IMR-90 (cell line): ENCODE data around the gene ITGA1. TPM values are rescaled to one million over a fixed set of nuclear protein-coding genes. Genes with fewer than 3 reads are reported as not detected.

Source experiments
- FOS ChIP-seq: fragments of 150-350 bp; IDR thresholded peaks from 2 replicates; pipeline ENCODE4 v1.6.1; 2016; ENCODE audit warnings: low read depth, low read length
- MAFK ChIP-seq: IDR thresholded peaks from 2 replicates; pipeline ENCODE4 v1.6.1; 2012; ENCODE audit warnings: low read depth, low read length, improper control_type of control experiment
- MAZ ChIP-seq: IDR thresholded peaks from 2 replicates; pipeline ENCODE4 v1.6.1; 2012; ENCODE audit warnings: low read depth, mild to moderate bottlenecking, low read length, improper control_type of control experiment, moderate library complexity, borderline replicate concordance
- RFX5 ChIP-seq: IDR thresholded peaks from 2 replicates; pipeline ENCODE4 v1.8.0; 2012; ENCODE audit warnings: low read depth, mild to moderate bottlenecking, low read length, moderate library complexity
- polyA plus RNA-seq, 3 experiments: library from polyadenylated mRNA; depleted of rRNA; stranded (reverse); fragments of >200 nt; gene quantifications; 2 replicates each; pipeline ENCODE4 v1.2.3, GENCODE V29; 2012; ENCODE audit warnings: low replicate concordance in 1 of 3
- total RNA-seq: library from RNA; depleted of rRNA; stranded (reverse); fragments of >200 nt; gene quantifications from 2 replicates; pipeline ENCODE4 v1.2.3, GENCODE V29; 2012
- TF ChIP-seq, protein P1 (sequence below): fragments of 150-350 bp; IDR thresholded peaks from 2 replicates; pipeline ENCODE4 v1.6.1; 2017; ENCODE audit warnings: mild to moderate bottlenecking, antibody characterized with exemption, low read length, low read depth

The ITGA1 gene
- total and polyA plus RNA-seq, 2 of the 4 experiments (the other 2 are of a cell fraction): 22.3 to 95.2 TPM

DNA sequence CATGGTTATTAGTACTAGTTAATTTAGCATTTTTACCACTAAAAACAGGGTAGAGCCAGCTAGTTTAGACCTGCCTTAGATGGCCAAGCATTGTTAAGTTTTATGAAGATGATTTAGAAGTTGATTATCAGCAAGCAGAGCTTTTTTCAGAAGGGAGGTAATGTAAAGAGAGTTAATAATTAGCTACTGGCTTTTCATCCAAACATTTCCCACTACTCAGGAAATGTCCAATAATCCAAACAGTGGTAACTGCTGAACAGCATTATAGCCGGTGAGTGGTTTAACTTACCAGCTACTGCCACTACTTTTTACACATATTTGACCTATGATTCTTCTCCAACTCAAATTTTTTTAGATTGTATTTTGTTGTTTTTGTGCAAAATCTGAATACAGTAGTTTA lies 1.7 kb downstream of the ITGA1 start (continued):
- TF ChIP-seq, protein P1, sequence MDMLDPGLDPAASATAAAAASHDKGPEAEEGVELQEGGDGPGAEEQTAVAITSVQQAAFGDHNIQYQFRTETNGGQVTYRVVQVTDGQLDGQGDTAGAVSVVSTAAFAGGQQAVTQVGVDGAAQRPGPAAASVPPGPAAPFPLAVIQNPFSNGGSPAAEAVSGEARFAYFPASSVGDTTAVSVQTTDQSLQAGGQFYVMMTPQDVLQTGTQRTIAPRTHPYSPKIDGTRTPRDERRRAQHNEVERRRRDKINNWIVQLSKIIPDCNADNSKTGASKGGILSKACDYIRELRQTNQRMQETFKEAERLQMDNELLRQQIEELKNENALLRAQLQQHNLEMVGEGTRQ: no peak
- no peak for TF ChIP-seq RFX5
- TF ChIP-seq FOS: no peak
- TF ChIP-seq MAZ: no peak
- TF ChIP-seq MAFK: no peak
